Measurements from ENCODE around the gene BHLHE40. TPM values are rescaled to one million over a fixed set of nuclear protein-coding genes. Genes with fewer than 3 reads are reported as not detected.

BHLHE40 gene
- total RNA-seq, 1 donor from 2014 or later, result 174 TPM

GRCh38 chr3:4984511-4984864 lies 5.3 kb downstream of the BHLHE40 start:
- H3K4me3 ChIP-seq (ENCODE audit: low read depth, low read length), result peak overlapping the region; percentile 95
- TF ChIP-seq CTCF (IDR thresholded peaks at IDR 0.05; ENCODE audit: insufficient read depth, low read length, poor library complexity, severe bottlenecking), result no peak
- H3K36me3 ChIP-seq (ENCODE audit: control insufficient read depth, insufficient read depth, low read length), result peaks cover 6% of the 10 kb centered on the region
- H3K27me3 ChIP-seq (ENCODE audit: control insufficient read depth, insufficient read depth, low read length), result no peaks in the 10 kb centered on the region
- DNase-seq (ENCODE audit: low read depth), result no peak

- no peak for DNase-seq (ENCODE audit: low read depth)
- H3K36me3 ChIP-seq (ENCODE audit: control insufficient read depth, insufficient read depth, low read length), result peaks cover 6% of the 10 kb centered on the region
- TF ChIP-seq CTCF (IDR thresholded peaks at IDR 0.05; ENCODE audit: insufficient read depth, low read length, poor library complexity, severe bottlenecking), result no peak
- no peak overlapping the region for H3K4me3 ChIP-seq (ENCODE audit: low read depth, low read length)
- H3K27me3 ChIP-seq (ENCODE audit: control insufficient read depth, insufficient read depth, low read length), result no peaks in the 10 kb centered on the region
Measured at GRCh38 chr3:4985330-4986174, 6.3 kb downstream of the BHLHE40 start.

- no peak for DNase-seq (ENCODE audit: low read depth)
- Histone ChIP-seq H3K4me3 (ENCODE audit: low read depth, low read length) (no peak overlapping the region), H3K27me3 (ENCODE audit: control insufficient read depth, insufficient read depth, low read length) (no peaks in the 10 kb centered on the region), H3K36me3 (ENCODE audit: control insufficient read depth, insufficient read depth, low read length) (peaks cover 6% of the 10 kb centered on the region)
- no peak for TF ChIP-seq CTCF (IDR thresholded peaks at IDR 0.05; ENCODE audit: insufficient read depth, low read length, poor library complexity, severe bottlenecking)
Measured at GRCh38 chr3:4986175-4986781, 7.0 kb downstream of the BHLHE40 start.

DNA sequence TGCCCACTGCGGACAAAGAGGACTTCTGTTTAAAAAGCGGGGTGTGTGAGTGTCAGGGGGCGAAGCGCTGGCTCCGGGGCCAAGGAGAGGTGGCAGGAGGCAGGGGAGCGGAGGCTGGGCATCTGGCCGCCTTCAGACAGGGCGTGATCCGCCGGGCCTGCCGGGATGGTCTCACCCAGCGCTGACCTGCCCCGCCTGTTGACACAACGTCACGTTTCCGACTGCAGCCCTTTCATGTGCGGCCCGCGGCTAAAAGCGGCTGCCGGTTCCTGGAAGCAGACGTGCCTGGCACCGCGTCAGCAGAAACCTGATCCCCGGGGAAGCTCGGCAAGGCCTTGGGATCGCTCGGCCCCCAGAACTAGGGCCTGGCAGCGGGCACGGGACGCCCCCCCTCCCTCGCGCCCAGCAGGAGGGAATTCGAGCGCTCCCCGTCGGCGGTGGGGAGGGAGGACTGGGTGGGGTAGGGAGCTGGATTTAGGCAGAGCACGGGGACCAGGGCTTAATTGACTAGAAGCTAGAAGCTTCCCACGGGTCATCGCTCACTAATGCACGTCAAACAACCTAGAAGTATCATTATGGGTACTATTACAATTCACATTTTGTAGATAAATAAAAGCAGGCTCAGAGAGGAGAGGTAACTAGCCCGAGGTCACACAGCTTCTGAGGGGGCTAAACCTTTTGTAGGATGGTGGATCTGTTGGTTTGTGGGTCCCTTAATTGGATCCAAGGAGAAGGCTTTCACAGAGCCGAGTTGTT lies 7.7 kb downstream of the BHLHE40 start:
- Histone ChIP-seq H3K36me3 (ENCODE audit: control insufficient read depth, insufficient read depth, low read length) (peaks cover 6% of the 10 kb centered on the region), H3K4me3 (ENCODE audit: low read depth, low read length) (peak overlapping the region; percentile 11), H3K27me3 (ENCODE audit: control insufficient read depth, insufficient read depth, low read length) (no peaks in the 10 kb centered on the region)
- peak; percentile 95 for DNase-seq (ENCODE audit: low read depth)
- no peak for TF ChIP-seq CTCF (IDR thresholded peaks at IDR 0.05; ENCODE audit: insufficient read depth, low read length, poor library complexity, severe bottlenecking)

DNA sequence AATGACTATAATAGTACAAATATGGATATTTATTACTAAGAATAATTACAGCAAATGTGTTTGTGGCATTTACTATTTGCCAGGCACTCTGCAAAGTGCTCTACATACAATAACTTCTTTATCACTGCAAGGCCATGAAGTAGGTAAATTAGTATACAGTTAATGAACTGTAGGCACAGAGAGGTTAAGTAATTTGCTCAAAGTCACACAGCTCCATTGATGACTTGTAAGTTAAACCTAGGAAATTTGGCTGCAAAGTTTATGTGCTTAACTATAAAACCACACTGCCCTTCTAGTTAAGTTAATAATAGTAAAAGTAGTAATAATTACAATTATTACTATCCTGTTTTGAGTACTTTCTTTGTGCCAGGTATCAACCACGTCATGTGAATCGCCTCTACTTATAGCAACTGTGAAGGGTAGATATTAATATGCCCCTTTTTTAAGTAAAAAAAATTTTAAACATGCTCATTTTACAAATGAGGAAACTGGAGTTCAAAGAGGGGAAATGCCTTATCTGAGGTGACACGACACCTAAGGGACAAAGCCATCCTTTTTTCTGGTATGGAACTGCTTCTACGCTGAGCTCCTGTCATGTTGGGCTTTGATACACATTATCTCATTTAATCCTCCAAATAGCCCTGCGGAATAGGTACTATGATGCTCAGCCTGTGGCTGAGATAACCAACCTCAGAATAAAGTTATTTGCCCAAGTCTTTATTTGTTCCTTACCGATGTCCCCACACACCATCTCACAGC lies 8.5 kb downstream of the BHLHE40 start:
- no peak for DNase-seq (ENCODE audit: low read depth)
- no peaks in the 10 kb centered on the region for H3K27me3 ChIP-seq (ENCODE audit: control insufficient read depth, insufficient read depth, low read length)
- no peak for TF ChIP-seq CTCF (IDR thresholded peaks at IDR 0.05; ENCODE audit: insufficient read depth, low read length, poor library complexity, severe bottlenecking)
- H3K36me3 ChIP-seq (ENCODE audit: control insufficient read depth, insufficient read depth, low read length), result peaks cover 5% of the 10 kb centered on the region
- no peak overlapping the region for H3K4me3 ChIP-seq (ENCODE audit: low read depth, low read length)

Data from kidney epithelial cell (primary cell).